Activated T-cell treated with anti-CD3 and anti-CD28 coated beads, Interleukin-2, amount 50 U/mL, for 72 hours (primary cell): ENCODE results near the gene CNTNAP2. TPM values are rescaled to one million over a fixed set of nuclear protein-coding genes. Genes with fewer than 3 reads are reported as not detected.

ENCODE experiments used
- ATAC-seq, 2 donors: fragments of 150-1000 bp; cut with Tn5 transposase; replicated peaks in 1 of 2; 2 replicates each; pipeline ENCODE4 v1.10.0; 2021; ENCODE audit warnings: moderate library complexity in 2 of 2, mild to moderate bottlenecking in 1 of 2
- DNase-seq, 2 donors: peaks; one replicate each; pipeline ENCODE4 v3.0.0; 2021 to 2022; ENCODE audit warnings: mixed read lengths in 1 of 2
- H3K27ac Mint-ChIP-seq: one replicate; pipeline ENCODE4 v1.8.0; 2022; ENCODE audit warnings: mild to moderate bottlenecking, moderate library complexity, mixed read lengths
- H3K27me3 Mint-ChIP-seq: one replicate; pipeline ENCODE4 v1.8.0; 2022; ENCODE audit warnings: low read depth, mixed read lengths
- H3K36me3 Mint-ChIP-seq, 2 donors: one replicate each; pipeline ENCODE4 v1.8.0; 2022; ENCODE audit warnings: mixed read lengths in 2 of 2, mild to moderate bottlenecking in 1 of 2; ENCODE audit not compliant: insufficient read depth in 2 of 2
- H3K4me1 Mint-ChIP-seq: one replicate; pipeline ENCODE4 v1.8.0; 2022; ENCODE audit warnings: low read depth, mixed read lengths
- H3K4me3 Mint-ChIP-seq, 2 donors: one replicate each; pipeline ENCODE4 v1.8.0; 2022; ENCODE audit warnings: mild to moderate bottlenecking in 2 of 2, mixed read lengths in 2 of 2, moderate library complexity in 2 of 2
- H3K9me3 Mint-ChIP-seq, 2 donors: one replicate each; pipeline ENCODE4 v1.8.0; 2022; ENCODE audit warnings: mixed read lengths in 2 of 2
- total RNA-seq, 2 donors: library from RNA; stranded (reverse); gene quantifications; one replicate each; pipeline ENCODE4 v1.2.3, GENCODE V29; 2022

The CNTNAP2 gene
- total RNA-seq, 2 donors from 2014 or later: not detected

GRCh38 chr7:146499970-146500369 is 383.4 kb downstream of the CNTNAP2 start:
- Mint-ChIP-seq H3K4me1 (no peaks in the 10 kb centered on the region), H3K36me3 (peaks cover 0 to 2% of the 10 kb centered on the region in 2 donors), H3K9me3 (peaks cover 9 to 11% of the 10 kb centered on the region in 2 donors), H3K27me3 (no peaks in the 10 kb centered on the region), H3K4me3 (no peak overlapping the region), H3K27ac (no peak overlapping the region)
- ATAC-seq: no peak
- DNase-seq: no peak

GRCh38 chr7:146503844-146504243 is 387.2 kb downstream of the CNTNAP2 start:
- Mint-ChIP-seq H3K36me3 (peaks cover 0 to 6% of the 10 kb centered on the region in 2 donors), H3K27ac (no peak overlapping the region), H3K4me3 (no peak overlapping the region), H3K9me3 (peaks cover 7 to 15% of the 10 kb centered on the region in 2 donors), H3K27me3 (no peaks in the 10 kb centered on the region), H3K4me1 (no peaks in the 10 kb centered on the region)
- no peak for DNase-seq
- no peak for ATAC-seq

GRCh38 chr7:146510088-146510680 is 393.6 kb downstream of the CNTNAP2 start:
- Mint-ChIP-seq H3K9me3 (peaks cover 9 to 26% of the 10 kb centered on the region in 2 donors), H3K4me3 (no peak overlapping the region), H3K27me3 (no peaks in the 10 kb centered on the region), H3K36me3 (peaks cover 3 to 7% of the 10 kb centered on the region in 2 donors), H3K4me1 (no peaks in the 10 kb centered on the region), H3K27ac (no peak overlapping the region)
- ATAC-seq (no peak), DNase-seq (no peak)

GRCh38 chr7:146514304-146514703 is 397.7 kb downstream of the CNTNAP2 start:
- no peak for ATAC-seq
- H3K27me3 Mint-ChIP-seq: no peaks in the 10 kb centered on the region
- H3K4me1 Mint-ChIP-seq: no peaks in the 10 kb centered on the region

GRCh38 chr7:146528581-146528980 is 412.0 kb downstream of the CNTNAP2 start:
- ATAC-seq (no peak), DNase-seq (no peak)
- Mint-ChIP-seq H3K27ac (no peak overlapping the region), H3K9me3 (peaks cover 2 to 8% of the 10 kb centered on the region in 2 donors), H3K27me3 (no peaks in the 10 kb centered on the region), H3K4me1 (no peaks in the 10 kb centered on the region), H3K36me3 (peaks cover 0 to 2% of the 10 kb centered on the region in 2 donors), H3K4me3 (no peak overlapping the region)

More at GRCh38 chr7:146514304-146514703, 397.7 kb downstream of the CNTNAP2 start:
- Mint-ChIP-seq H3K27ac (no peak overlapping the region), H3K9me3 (peaks cover 8 to 20% of the 10 kb centered on the region in 2 donors), H3K36me3 (peaks cover 3% of the 10 kb centered on the region in 2 donors), H3K4me3 (no peak overlapping the region)
- no peak for DNase-seq

GRCh38 chr7:146539836-146540235 is 423.2 kb downstream of the CNTNAP2 start:
- ATAC-seq (no peak), DNase-seq (no peak)
- Mint-ChIP-seq H3K9me3 (peaks cover 5 to 9% of the 10 kb centered on the region in 2 donors), H3K36me3 (no peaks in the 10 kb centered on the region), H3K4me1 (no peaks in the 10 kb centered on the region), H3K27ac (no peak overlapping the region), H3K4me3 (no peak overlapping the region), H3K27me3 (no peaks in the 10 kb centered on the region)

GRCh38 chr7:146542101-146542500 is 425.5 kb downstream of the CNTNAP2 start:
- Mint-ChIP-seq H3K36me3 (no peaks in the 10 kb centered on the region), H3K27ac (no peak overlapping the region), H3K4me1 (no peaks in the 10 kb centered on the region), H3K9me3 (peaks cover 12 to 13% of the 10 kb centered on the region in 2 donors), H3K27me3 (no peaks in the 10 kb centered on the region), H3K4me3 (no peak overlapping the region)
- no peak for ATAC-seq
- no peak for DNase-seq

- DNase-seq: no peak
- H3K4me1 Mint-ChIP-seq: no peaks in the 10 kb centered on the region
- no peaks in the 10 kb centered on the region for H3K27me3 Mint-ChIP-seq
- ATAC-seq: no peak
- H3K27ac Mint-ChIP-seq: no peak overlapping the region
- H3K36me3 Mint-ChIP-seq: no peaks in the 10 kb centered on the region
- peaks cover 10 to 11% of the 10 kb centered on the region in 2 donors for H3K9me3 Mint-ChIP-seq
- H3K4me3 Mint-ChIP-seq: no peak overlapping the region
These were observed 428.1 kb downstream of the CNTNAP2 start for GRCh38 chr7:146544748-146545147.

GRCh38 chr7:146548816-146549215 is 432.2 kb downstream of the CNTNAP2 start:
- Mint-ChIP-seq H3K27ac (no peak overlapping the region), H3K4me1 (no peaks in the 10 kb centered on the region), H3K4me3 (no peak overlapping the region), H3K36me3 (peaks cover 0 to 3% of the 10 kb centered on the region in 2 donors), H3K27me3 (no peaks in the 10 kb centered on the region), H3K9me3 (peaks cover 21 to 22% of the 10 kb centered on the region in 2 donors)
- DNase-seq: no peak
- no peak for ATAC-seq

- Mint-ChIP-seq H3K36me3 (peaks cover 0 to 3% of the 10 kb centered on the region in 2 donors), H3K4me1 (no peaks in the 10 kb centered on the region), H3K9me3 (peaks cover 13% of the 10 kb centered on the region in 2 donors), H3K27ac (no peak overlapping the region), H3K4me3 (no peak overlapping the region), H3K27me3 (no peaks in the 10 kb centered on the region)
- DNase-seq (no peak), ATAC-seq (no peak)
These were observed 438.0 kb downstream of the CNTNAP2 start for GRCh38 chr7:146554556-146554955.

- Mint-ChIP-seq H3K27me3 (no peaks in the 10 kb centered on the region), H3K4me3 (no peak overlapping the region)
- no peak for ATAC-seq
These were observed 441.4 kb downstream of the CNTNAP2 start for GRCh38 chr7:146557971-146558469.

GRCh38 chr7:146565872-146566271 is 449.3 kb downstream of the CNTNAP2 start:
- H3K27me3 Mint-ChIP-seq: no peaks in the 10 kb centered on the region
- ATAC-seq (no peak), DNase-seq (no peak)
- no peaks in the 10 kb centered on the region for H3K9me3 Mint-ChIP-seq
- H3K4me3 Mint-ChIP-seq: no peak overlapping the region
- no peaks in the 10 kb centered on the region for H3K36me3 Mint-ChIP-seq
- no peak overlapping the region for H3K27ac Mint-ChIP-seq
- H3K4me1 Mint-ChIP-seq: no peaks in the 10 kb centered on the region

More at GRCh38 chr7:146557971-146558469, 441.4 kb downstream of the CNTNAP2 start:
- Mint-ChIP-seq H3K27ac (no peak overlapping the region), H3K36me3 (no peaks in the 10 kb centered on the region), H3K9me3 (peaks cover 0 to 4% of the 10 kb centered on the region in 2 donors), H3K4me1 (no peaks in the 10 kb centered on the region)
- DNase-seq: no peak

- Mint-ChIP-seq H3K4me3 (no peak overlapping the region), H3K9me3 (peaks cover 0 to 2% of the 10 kb centered on the region in 2 donors), H3K27ac (no peak overlapping the region), H3K27me3 (no peaks in the 10 kb centered on the region), H3K36me3 (peaks cover 0 to 2% of the 10 kb centered on the region in 2 donors), H3K4me1 (no peaks in the 10 kb centered on the region)
- ATAC-seq: no peak
- no peak for DNase-seq
These were observed 459.3 kb downstream of the CNTNAP2 start for GRCh38 chr7:146575903-146576302.

GRCh38 chr7:146591976-146592375 is 475.4 kb downstream of the CNTNAP2 start:
- Mint-ChIP-seq H3K9me3 (peaks cover 7 to 11% of the 10 kb centered on the region in 2 donors), H3K4me1 (no peaks in the 10 kb centered on the region), H3K27me3 (no peaks in the 10 kb centered on the region), H3K36me3 (no peaks in the 10 kb centered on the region), H3K4me3 (no peak overlapping the region), H3K27ac (no peak overlapping the region)
- DNase-seq: no peak
- no peak for ATAC-seq
